CD4-positive, alpha-beta T cell treated with Interferon gamma for 1 hour (primary cell): Measurements from ENCODE around the gene BRD2.

ENCODE experiments used
- DNase-seq: peaks from one replicate; pipeline ENCODE4 v3.0.0-alpha.2; 2020

Gene BRD2

DNA sequence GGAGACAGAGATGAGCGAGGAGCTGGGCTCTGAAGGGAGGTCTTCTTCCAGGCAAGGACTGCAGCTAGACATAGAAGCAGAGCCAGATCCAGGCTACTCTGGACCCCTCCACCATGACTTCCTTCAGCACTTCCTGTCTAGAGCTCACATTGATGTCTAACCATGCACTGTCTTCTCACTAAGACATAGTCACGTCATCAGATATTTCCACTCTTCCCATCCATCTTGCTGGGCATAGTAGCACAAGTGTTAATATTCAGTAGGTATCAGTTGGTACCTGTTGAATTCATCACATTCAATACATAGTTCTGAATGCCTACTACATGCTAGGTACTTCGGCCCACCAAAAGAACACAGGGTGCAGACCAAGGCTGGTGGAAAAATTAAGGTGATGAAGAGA lies 18.4 kb upstream of the BRD2 start:
- DNase-seq: no peak

DNA sequence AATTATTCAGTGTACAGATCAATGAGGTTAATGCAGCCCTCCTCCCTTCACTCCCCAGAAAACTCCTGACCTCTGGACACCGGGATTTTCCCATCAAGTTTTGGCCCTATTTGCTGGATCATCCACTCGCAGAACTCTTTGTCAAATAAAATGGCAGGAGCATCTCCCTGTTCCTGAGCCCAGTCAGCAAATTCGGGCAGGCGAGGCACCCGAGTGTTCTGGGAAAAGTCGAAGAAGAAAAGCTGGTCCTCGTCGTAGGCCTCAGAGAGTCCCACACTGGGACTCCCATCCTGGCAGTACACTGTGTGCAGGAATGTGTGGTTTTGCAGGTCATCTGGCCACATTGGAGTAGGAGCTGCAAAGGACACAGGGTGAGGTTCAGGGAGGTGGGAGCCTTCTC lies 17.9 kb upstream of the BRD2 start:
- no peak for DNase-seq

- DNase-seq: peak; percentile 91
Observed at GRCh38 chr6:32952817-32953739, 15.3 kb upstream of the BRD2 start, which contains the start of gene HLA-DMA. Gene HLA-DMA (minus strand): TSS chr6:32953097. CDS start chr6:32953036, 61 bp downstream.

- DNase-seq: no peak
Observed at GRCh38 chr6:32953775-32954174, 14.6 kb upstream of the BRD2 start.

DNA sequence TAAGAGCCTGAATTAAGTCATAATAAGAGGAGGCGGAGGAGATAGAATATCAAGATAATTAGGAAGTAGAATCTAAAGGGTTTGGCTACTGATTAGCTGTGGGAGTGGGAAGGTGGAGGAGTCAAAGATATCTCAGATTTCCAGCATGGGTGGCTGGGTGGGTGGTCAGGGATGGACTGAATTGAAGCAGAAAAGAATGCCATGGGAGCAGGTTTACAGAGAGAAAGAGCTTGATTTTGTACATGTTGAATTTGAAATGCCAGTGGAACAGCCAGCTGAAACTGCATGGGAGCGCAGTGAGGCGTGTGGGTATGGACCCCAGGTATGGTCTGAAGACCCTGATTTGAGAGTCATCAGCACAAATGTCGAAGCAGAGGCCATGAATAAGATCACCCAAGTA lies 14.1 kb upstream of the BRD2 start:
- DNase-seq: no peak

- no peak for DNase-seq
Observed at GRCh38 chr6:32954986-32955802, 13.2 kb upstream of the BRD2 start.

- no peak for DNase-seq
Observed at GRCh38 chr6:32956176-32956575, 12.2 kb upstream of the BRD2 start.

GRCh38 chr6:32960563-32960962 lies 7.8 kb upstream of the BRD2 start:
- no peak for DNase-seq

DNA sequence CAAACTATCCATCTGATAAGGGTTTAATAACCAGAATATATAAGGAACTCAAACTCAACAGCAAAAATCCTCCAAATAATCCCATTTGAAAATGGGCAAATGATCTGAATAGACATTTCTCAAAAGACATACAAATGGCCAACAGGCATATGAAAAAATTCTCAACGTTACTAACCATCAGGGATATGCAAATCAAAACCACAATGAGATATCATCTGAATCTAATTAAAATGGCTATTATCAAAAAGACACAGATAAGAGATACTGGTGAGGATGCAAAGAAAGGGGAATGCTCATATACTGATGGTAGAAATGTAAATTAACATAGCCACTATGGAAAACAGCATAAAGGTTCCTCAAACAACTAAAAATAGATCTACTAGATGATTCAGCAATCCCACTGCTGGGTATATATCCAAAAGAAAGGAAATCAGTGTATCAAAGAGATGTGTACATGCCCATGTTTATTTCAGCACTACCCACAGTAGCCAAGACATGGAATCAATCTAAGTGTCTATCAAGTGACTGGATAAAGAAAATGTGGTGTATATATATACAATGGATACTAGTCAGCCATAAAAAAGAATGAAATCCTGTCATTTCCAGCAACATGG lies 6.1 kb upstream of the BRD2 start:
- DNase-seq: no peak

DNA sequence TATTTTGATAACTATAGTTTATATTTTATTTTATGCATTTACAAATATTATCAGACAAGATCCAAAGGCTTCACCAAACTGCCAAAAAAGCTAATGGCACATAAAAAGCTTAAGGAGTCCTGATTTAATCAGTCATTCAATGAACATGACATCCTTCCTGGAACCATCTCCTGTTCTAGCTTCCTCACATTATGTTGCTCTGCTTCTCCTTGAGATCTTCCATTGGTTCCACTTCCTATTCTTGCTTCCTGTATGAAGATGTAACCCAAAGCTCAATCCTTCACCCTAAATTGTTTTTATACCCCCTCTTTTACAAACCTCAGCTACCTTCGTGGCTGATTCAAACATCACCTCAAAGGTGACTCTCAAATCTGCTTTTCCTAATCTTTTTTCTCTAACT lies 4.5 kb upstream of the BRD2 start:
- DNase-seq: no peak

- no peak for DNase-seq
Observed at GRCh38 chr6:32964776-32965175, 3.6 kb upstream of the BRD2 start.

GRCh38 chr6:32967151-32968091 lies 973 bp upstream of the BRD2 start:
- DNase-seq: peak; percentile 37

- peak; percentile 79 for DNase-seq
Observed at GRCh38 chr6:32968867-32969684, 682 bp downstream of the BRD2 start.

- peak; percentile 69 for DNase-seq
Observed at GRCh38 chr6:32969685-32970412, 1.5 kb downstream of the BRD2 start.

DNA sequence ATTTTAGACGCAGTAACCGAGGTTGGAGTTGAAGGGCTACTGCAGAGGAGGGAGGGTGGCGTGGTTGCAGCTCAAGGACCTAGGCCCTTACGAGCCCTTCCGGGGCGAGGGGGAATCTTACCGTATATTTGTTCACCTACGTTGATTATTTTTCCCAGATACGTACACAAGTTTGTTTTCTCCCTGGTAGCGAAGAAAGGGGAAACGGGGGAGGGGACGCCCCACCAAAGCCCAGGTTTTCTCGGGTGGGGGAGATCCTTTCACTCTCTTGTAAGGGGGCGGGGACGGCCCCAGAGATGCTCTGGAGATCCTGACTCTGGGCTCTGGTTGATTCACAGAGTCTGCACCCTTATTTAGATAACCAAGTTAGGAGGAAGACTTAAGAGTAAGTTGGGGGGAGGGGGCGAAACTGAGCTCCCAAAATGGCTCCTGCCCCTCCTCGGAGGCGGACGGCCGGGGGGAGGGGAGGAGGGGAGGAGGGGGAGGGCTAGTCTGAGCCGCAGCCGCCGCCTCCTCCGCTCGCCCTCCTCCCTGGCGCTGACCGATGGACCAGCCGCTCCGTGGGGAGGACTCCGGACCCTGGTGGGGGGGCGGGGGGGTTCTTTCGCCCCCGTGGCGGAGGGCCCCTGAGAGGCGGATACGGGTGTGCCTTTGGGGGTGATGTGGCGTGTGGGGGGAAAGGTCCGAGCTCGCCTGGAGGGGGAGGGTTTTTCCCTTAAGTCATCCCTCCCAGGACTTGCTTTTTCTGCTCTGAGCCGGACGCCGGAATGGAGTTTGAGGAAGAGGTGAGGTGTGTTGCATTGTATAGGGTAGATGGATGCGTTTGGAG lies 2.2 kb downstream of the BRD2 start:
- peak; percentile 81 for DNase-seq

- no peak for DNase-seq
Observed at GRCh38 chr6:32971242-32971580, 2.8 kb downstream of the BRD2 start.

DNA sequence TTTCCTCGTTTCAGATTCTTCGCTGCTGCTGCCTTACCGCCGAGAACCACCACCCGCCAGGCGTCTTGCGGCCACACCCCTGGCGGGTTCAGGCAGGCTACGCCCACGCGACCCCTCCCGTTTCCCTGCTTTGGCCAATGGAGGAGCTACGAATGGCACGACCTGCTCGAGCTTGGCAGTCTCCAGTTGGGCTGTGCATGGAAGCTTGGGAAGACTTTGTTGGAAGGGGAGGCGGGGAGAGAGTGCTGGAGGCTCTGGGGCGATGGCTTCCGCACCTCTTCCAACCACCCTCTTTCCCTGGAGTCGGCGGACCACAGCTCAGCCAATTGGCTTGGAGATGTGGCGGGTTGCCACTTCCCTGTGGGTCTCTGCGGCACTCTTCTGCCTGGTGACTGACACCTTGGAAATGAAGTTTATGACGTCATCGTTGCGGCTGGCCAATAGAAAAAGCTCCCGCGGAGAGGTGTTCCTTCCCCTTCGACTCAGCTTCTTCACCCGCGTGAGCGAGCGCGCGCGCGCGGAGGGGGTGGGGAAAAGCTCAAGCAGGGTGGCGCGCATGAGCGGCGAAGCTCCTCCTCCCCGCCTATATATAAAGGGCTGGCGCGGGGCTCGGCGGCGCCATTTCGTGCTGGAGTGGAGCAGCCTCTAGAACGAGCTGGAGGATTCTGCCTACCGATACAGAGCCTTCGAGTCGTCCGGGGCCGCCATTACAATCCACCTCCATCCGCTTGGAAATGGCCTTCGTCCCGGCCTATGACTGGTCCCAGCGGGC lies 3.4 kb downstream of the BRD2 start:
- DNase-seq: peak; percentile 100

DNA sequence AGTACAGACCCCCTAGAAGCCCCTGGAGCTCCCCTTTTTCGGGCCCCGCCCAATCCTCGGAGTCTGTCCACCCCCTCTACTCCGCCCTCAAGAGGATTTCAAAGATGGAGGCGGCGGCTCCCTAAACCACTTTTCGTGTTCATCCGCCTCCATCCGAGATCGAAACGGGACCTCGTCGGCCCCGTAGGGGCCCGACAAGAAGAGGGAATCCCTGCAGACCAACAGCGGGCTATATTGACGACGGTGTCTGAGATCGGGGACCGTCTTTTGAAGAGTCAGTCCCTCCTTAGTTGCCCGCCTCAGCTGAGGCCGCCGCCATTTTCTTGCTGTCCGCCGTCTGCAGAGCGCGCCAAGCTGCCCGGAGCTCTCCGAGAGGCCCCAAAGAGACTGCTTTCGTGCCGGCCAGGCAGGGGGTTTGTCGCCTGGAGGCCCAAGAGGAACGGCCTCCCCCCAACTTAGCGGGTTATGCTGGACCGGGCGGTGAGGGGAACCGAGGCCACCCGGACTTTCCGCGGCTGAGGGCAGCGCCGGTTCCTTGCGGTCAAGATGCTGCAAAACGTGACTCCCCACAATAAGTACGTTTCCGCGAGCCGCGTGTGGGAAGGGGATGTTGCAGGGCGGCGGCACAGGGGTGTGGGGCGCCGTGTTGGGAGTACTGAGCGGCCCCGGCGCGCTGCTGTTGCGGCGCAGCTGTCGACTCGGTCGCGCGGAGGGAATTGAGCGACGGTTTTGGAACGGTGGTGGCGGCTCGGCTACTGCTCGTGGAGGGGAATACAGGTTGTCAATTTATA lies 4.2 kb downstream of the BRD2 start:
- no peak for DNase-seq
